Left lung (tissue), 10 donors: ENCODE measurements around the gene DARS1. TPM values are rescaled to one million over a fixed set of nuclear protein-coding genes. Genes with fewer than 3 reads are reported as not detected.

Experiments
- ATAC-seq: fragments of 200-7000 bp; cut with Tn5 transposase; one replicate; pipeline ENCODE4 v1.9.1; 2020; ENCODE audit warnings: moderate library complexity
- DNase-seq, 4 donors: peaks; one replicate each; pipeline ENCODE4 v3.0.0-alpha.2; 2013 to 2020
- H3K27ac ChIP-seq, 2 donors: fragments of 200-600 bp; sonication (generic) in 1 of 2; one replicate each; pipeline versions ENCODE4 v1.5.0 to v1.8.0; 2020 to 2021
- H3K27me3 ChIP-seq, 2 donors: fragments of 200-600 bp; sonication (generic) in 1 of 2; one replicate each; pipeline versions ENCODE4 v1.5.0 to v1.8.0; 2020 to 2021
- H3K36me3 ChIP-seq, 2 donors: fragments of 200-600 bp; sonication (generic) in 1 of 2; one replicate each; pipeline versions ENCODE4 v1.5.0 to v1.8.0; 2020 to 2021
- H3K4me1 ChIP-seq, 2 donors: fragments of 200-600 bp; one replicate each; pipeline ENCODE4 v1.8.0; 2021
- H3K4me3 ChIP-seq, 2 donors: fragments of 200-600 bp; sonication (generic) in 1 of 2; one replicate each; pipeline versions ENCODE4 v1.5.0 to v1.8.0; 2020 to 2021; ENCODE audit warnings: mild to moderate bottlenecking in 1 of 2
- H3K9me3 ChIP-seq, 2 donors: fragments of 200-600 bp; sonication (generic) in 1 of 2; one replicate each; pipeline versions ENCODE4 v1.5.0 to v1.8.0; 2020 to 2021
- CTCF ChIP-seq, 2 donors: fragments of 200-600 bp; sonication (generic) in 1 of 2; IDR thresholded peaks; one replicate each; pipeline versions ENCODE4 v1.5.0 to v1.8.0; 2021; ENCODE audit warnings: antibody characterized with exemption in 2 of 2
- intact Hi-C, 2 donors: fragments of 100-400 bp; cut with DNase I; formaldehyde crosslinking; loops; one replicate each; pipeline versions ENCODE4 v1.11.2 to v1.14.2; 2022
- polyA plus RNA-seq, 6 donors: library from polyadenylated mRNA; unstranded; fragments of 120-200 nt; gene quantifications; one replicate each; pipeline ENCODE4 v1.2.1, GENCODE V29; 2013; ENCODE audit not compliant: insufficient read length in 6 of 6
- total RNA-seq, 2 donors: library from RNA; stranded (reverse); fragmentation: NEBNext Ultra II Directional; extraction: Animal tissue kit (Norgen Biotek cat#: 25700); gene quantifications; one replicate each; pipeline ENCODE4 v1.2.1, GENCODE V29; 2021
- donor health status: DM: no; HTN: yes; CAD: no.
- donor health status: DM: no; HTN: no; CAD: no.

DARS1 gene
- total and polyA plus RNA-seq, 8 donors, result 46.9 to 165 (median 134) TPM

- peak in 1 of 2 donors; percentile 46 for TF ChIP-seq CTCF (IDR thresholded peaks at IDR 0.05)
- intact Hi-C loops, result no loop called here
- H3K4me1 ChIP-seq, result peaks cover 0 to 22% of the 10 kb centered on the region in 2 donors
- peak within 1 kb of the TSS; percentile 84 to 90 for H3K4me3 ChIP-seq
- peak within 1 kb of the TSS; percentile 81 to 88 for H3K27ac ChIP-seq
- no peaks in the 10 kb centered on the region for H3K9me3 ChIP-seq
- peaks cover 0 to 12% of the 10 kb centered on the region in 2 donors for H3K36me3 ChIP-seq
- ATAC-seq, result peak; percentile 98
- no peaks in the 10 kb centered on the region for H3K27me3 ChIP-seq
- DNase-seq, result peak; percentile 96 to 99 (median 98)
These were observed 109.2 kb downstream of the DARS1 start, which contains the start of gene MCM6 for GRCh38 chr2:135876066-135876711. Gene MCM6, minus strand, starts transcription at chr2:135876443. Its CDS starts 78 bp downstream, at chr2:135876365.

- ATAC-seq, result peak; percentile 75
- intact Hi-C loops, result no loop called here
These were observed 109.8 kb downstream of the DARS1 start for GRCh38 chr2:135875491-135876065.

GRCh38 chr2:135874777-135875365 lies 110.6 kb downstream of the DARS1 start:
- H3K4me1 ChIP-seq, result peaks cover 0 to 22% of the 10 kb centered on the region in 2 donors
- peak overlapping the region; percentile 84 to 90 for H3K4me3 ChIP-seq
- H3K27me3 ChIP-seq, result no peaks in the 10 kb centered on the region
- no peak overlapping the region for H3K27ac ChIP-seq
- intact Hi-C loops, result no loop called here
- H3K9me3 ChIP-seq, result no peaks in the 10 kb centered on the region
- DNase-seq (no peak), ATAC-seq (no peak)
- no peak for TF ChIP-seq CTCF (IDR thresholded peaks at IDR 0.05)
- H3K36me3 ChIP-seq, result peaks cover 0 to 24% of the 10 kb centered on the region in 2 donors

More at GRCh38 chr2:135875491-135876065, 109.8 kb downstream of the DARS1 start:
- peak overlapping the region; percentile 84 to 90 for H3K4me3 ChIP-seq
- H3K4me1 ChIP-seq, result peaks cover 0 to 22% of the 10 kb centered on the region in 2 donors
- no peak for TF ChIP-seq CTCF (IDR thresholded peaks at IDR 0.05)
- no peaks in the 10 kb centered on the region for H3K9me3 ChIP-seq
- H3K27me3 ChIP-seq, result no peaks in the 10 kb centered on the region
- peaks cover 0 to 19% of the 10 kb centered on the region in 2 donors for H3K36me3 ChIP-seq
- peak; percentile 32 to 86 (median 60) for DNase-seq
- H3K27ac ChIP-seq, result peak overlapping the region; percentile 81 to 88

- intact Hi-C loops, result no loop called here
- no peak for ATAC-seq
- Histone ChIP-seq H3K27me3 (no peaks in the 10 kb centered on the region), H3K9me3 (no peaks in the 10 kb centered on the region), H3K4me1 (peaks cover 0 to 14% of the 10 kb centered on the region in 2 donors), H3K27ac (no peak overlapping the region), H3K4me3 (no peak overlapping the region), H3K36me3 (peaks cover 0 to 67% of the 10 kb centered on the region in 2 donors)
- no peak for DNase-seq
- TF ChIP-seq CTCF (IDR thresholded peaks at IDR 0.05), result no peak
These were observed 114.9 kb downstream of the DARS1 start for GRCh38 chr2:135870571-135870970.

GRCh38 chr2:135863233-135863632 lies 122.2 kb downstream of the DARS1 start:
- intact Hi-C loops, result no loop called here
- H3K27me3 ChIP-seq, result no peaks in the 10 kb centered on the region
- H3K4me3 ChIP-seq, result no peak overlapping the region
- H3K4me1 ChIP-seq, result no peaks in the 10 kb centered on the region
- no peaks in the 10 kb centered on the region for H3K9me3 ChIP-seq
- H3K36me3 ChIP-seq, result peaks cover 0 to 85% of the 10 kb centered on the region in 2 donors
- DNase-seq (no peak), ATAC-seq (no peak)
- no peak overlapping the region for H3K27ac ChIP-seq
- TF ChIP-seq CTCF (IDR thresholded peaks at IDR 0.05), result no peak
